T-helper 9 cell (primary cell): ENCODE results near the gene DIPK1C.

Experiments used
- DNase-seq: peaks from one replicate; pipeline ENCODE4 v3.0.0-alpha.2; 2020

The DIPK1C gene

GRCh38 chr18:74447404-74448152 lies 9.5 kb downstream of the DIPK1C start:
- DNase-seq: no peak

GRCh38 chr18:74446631-74447403 lies 10.3 kb downstream of the DIPK1C start:
- no peak for DNase-seq

- DNase-seq: no peak
Observed at GRCh38 chr18:74446178-74446577, 10.9 kb downstream of the DIPK1C start.

- DNase-seq: no peak
Observed at GRCh38 chr18:74445585-74445984, 11.5 kb downstream of the DIPK1C start.

DNA sequence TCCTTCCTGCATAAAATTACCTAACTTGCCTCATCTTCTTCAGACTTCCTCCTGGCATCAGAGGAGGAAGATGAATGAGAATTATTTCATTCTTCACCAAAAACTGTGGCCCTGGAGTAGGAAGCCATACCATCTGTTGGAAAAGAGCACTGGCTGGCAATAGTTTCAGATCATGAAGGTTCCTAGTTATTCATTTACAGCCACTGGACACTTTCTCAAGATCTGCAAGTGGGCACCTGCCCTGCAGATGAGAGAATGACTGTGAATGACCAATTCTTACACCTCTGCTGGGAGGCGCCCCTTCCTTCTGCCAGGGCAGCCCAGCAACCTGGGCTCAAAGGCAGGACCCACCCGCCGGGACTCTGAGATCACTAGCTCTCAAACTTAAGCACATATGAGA lies 13.0 kb downstream of the DIPK1C start:
- no peak for DNase-seq

DNA sequence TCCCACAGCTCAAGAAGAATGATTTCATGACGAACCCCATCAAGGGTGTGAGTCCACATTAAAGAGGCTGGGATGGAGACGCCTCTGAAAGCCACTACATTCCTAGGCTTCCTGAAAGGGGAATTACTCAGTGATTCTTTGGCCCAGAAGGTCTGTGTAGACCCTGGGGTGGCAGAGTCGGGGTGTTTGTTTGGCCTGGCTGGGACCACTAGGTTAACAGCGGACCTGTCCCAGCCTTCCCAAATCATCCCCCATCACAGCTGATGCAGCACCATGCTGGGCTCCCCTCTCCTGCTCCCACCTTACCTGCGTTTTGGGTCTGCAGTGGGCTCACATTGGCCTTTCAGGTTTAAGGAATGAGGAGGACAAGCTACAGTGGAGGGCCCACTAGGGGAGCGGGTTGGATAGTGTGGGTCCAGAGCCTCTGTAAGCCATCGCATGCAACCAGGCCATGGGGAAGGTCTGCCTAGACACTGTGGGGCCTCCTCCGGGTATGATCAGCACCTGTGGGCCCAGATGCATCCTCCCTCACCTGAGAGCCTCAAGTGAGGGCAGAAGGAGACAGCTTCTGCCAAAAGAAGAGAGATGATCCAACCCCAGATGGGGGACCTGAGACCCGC lies 16.2 kb downstream of the DIPK1C start:
- no peak for DNase-seq

DNA sequence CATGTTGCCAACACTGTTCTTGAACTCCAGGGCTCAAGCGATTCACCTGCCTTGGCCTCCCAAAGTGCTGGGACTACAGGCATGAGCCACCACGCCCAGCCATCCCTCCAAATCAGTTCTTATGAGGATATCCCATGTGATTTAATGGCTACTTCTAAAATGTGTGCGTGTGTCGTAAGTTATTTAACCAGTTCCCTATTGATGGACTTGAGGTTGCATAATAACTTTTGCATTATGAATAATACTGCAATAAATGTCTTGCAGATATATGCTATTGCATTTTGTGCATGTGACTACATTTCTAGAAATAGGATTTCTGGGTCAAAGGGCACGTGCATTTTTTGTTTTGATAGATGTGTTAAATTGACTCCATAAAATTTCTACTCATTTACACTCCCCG lies 19.0 kb downstream of the DIPK1C start:
- no peak for DNase-seq

DNA sequence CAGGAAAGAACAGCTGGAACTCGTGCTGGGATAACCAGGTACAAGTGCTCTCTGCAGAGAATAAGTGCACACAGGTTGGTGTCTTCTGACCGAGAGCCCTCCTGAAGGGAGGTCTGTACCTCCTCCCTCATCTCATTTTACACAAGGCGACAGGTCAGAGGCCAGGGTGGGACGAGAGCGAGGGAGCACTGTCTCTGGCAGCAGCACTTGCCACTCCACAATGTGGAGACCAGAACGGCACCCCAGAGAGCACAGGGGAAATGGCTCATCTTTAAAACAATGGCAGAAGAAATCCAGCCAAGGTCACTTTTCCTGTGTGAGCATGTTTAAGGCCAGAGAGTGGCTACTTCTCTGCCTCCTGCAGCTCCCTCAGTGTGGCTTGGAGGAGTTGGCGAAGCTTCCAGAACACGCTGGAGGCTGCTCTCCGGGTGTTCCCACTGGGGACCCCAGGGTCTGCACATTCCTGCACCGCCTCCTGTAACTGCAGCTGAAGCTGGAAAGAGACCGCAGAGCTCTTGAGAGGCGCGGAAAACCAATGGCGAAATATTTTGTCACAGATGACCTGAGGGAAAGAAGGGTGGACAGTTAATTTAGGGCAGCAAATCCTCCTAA lies 20.8 kb downstream of the DIPK1C start:
- no peak for DNase-seq

DNA sequence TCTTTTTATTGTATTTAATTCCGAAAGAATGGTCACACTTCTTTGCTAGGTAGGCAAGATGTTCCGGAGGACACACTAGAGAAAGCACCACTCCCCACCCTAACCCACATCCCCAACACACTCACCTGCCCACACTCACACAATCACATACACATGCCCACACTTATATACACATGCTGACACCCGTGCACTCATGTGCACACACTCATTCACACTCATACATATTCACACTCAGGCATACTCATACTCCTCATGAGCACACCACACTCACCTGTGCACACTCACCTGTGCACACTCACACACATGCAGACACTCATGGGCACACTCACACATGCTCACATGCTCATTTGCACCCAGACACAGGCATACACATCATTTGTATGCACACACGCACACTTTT lies 21.4 kb downstream of the DIPK1C start:
- no peak for DNase-seq

GRCh38 chr18:74434466-74434865 lies 22.6 kb downstream of the DIPK1C start:
- DNase-seq: no peak

DNA sequence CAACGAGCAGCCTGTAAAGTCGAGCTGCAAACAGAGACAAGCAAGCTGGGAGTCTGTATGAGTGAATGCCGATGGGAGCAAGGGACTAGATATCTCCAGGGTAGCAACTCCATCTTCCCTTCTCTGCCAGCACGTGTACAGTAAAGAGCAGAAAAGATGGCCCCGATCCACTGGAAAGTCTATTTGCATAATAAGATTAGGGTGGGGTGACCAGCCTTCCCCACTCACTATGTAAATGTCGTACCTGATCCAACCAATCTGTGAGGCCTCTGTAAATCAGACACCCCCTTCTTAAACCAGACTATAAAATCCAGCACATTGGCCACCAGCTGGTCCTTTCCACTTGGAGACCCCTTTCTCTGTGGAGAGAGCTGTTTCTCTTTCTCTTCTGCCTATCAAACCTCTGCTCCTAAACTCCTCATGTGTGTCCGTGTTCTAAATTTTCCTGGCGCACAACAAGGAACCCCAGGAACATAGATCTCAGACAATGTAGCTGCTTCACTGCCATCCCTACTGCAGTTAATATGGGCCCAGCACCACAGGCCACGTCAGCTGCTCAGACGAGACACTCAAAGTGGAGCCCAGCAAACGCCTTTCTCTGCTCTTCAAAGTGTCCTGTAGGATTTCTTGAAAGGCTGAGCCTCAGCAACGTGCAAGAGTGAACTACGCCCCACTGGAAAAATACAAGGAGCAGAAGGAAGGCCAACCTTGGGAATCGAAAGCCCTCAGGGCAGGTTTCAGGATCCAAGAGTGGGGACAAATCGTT lies 26.1 kb downstream of the DIPK1C start:
- no peak for DNase-seq

DNA sequence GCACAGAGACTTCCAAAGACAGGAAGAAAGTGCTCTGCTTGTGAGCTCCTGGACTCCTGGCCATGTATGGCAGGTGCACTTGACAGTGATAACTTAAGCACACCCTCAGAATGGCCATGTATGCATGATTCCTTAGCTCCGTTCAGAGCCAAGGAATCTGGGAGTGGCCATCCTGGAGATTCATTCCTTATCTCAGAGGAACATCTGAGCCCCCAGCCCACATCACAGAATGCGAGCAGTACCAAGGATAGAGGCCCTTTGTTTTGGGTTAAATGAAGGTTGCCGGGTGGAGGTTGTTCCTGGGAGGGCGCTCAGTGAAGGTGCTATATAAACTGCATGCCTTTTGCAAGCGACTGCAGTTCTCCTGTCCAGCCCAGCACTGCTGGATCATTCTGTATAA lies 26.9 kb downstream of the DIPK1C start:
- DNase-seq: no peak

GRCh38 chr18:74429096-74429495 lies 28.0 kb downstream of the DIPK1C start:
- no peak for DNase-seq

GRCh38 chr18:74427442-74428112 lies 29.5 kb downstream of the DIPK1C start:
- no peak for DNase-seq

- no peak for DNase-seq
Observed at GRCh38 chr18:74425876-74426275, 31.2 kb downstream of the DIPK1C start.

GRCh38 chr18:74425161-74425560 lies 31.9 kb downstream of the DIPK1C start:
- no peak for DNase-seq

DNA sequence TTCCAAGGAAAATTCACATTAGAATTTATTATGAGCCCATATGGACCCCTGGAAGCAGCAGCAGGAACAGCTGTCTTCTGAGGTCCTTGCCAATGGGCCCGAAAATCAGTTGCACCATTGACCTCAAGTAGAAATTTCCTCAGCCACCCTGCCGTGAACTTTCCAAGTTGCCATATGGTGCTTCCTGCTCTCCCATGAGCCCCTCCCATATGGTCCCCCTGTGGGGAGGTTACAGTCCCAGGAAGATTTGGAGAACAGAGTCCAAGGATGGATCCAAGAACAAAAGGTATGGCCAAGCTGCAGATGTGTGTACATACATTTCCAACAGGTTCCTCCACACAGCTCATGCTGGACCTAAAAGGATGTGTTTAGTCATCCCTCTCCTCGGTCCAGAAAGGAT lies 34.6 kb downstream of the DIPK1C start:
- DNase-seq: no peak

DNA sequence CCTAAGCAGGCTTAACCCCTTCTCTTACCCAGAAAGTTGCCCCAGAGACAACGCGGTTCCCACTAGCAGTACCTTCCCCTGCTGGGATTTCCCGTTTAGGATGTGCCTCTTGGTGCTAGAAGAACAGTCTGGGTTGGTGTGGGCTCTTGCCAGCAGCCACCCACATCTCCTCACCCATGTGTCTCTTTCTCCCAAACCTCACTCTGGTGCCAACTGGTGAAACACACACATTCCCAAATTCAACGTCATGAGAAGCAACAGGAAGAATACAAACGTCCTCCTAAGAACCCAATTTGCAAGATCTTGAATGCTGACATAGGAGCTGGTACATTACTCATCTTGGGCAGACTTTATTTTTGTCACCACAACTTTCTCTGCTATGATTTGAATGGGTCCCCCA lies 36.2 kb downstream of the DIPK1C start:
- no peak for DNase-seq

- DNase-seq: no peak
Observed at GRCh38 chr18:74420481-74420880, 36.6 kb downstream of the DIPK1C start.

- no peak for DNase-seq
Observed at GRCh38 chr18:74419761-74420160, 37.3 kb downstream of the DIPK1C start.

- no peak for DNase-seq
Observed at GRCh38 chr18:74418023-74418422, 39.1 kb downstream of the DIPK1C start.

DNA sequence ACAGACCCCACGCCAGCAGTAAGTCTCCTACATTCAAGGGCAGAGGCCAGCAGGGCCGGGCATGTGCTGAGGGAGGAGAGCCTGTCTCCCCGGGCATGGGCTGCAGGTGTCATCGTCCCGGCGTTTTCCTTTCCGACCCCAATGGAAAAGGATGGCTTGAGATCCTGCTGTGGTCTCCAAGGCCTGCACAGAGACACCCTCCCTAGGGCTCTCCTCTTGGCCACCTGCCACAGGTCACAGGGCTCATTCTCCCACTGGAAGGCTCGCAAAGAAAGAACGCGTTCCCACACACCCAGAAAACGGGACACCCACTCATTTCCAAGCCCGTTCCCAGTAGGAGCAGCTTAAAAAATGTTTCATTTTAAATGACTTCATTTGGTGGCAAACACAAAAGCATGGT lies 41.0 kb downstream of the DIPK1C start:
- DNase-seq: no peak
